Limb (tissue), 2 donors: Measurements from ENCODE around the gene ASCC1.
A peak's percentile ranks its signal among the peaks of the same experiment; 100 is the strongest.
"Not testable (repeated sequence)": the region's sequence is repeated elsewhere in the genome, so short reads cannot be mapped to it uniquely, and the experiment has no call there.

Experiments
- DNase-seq, 2 donors: peaks; one replicate each; pipeline ENCODE4 v3.0.0-alpha.2; 2016; ENCODE audit errors: extremely low spot score in 2 of 2

Gene ASCC1

DNA sequence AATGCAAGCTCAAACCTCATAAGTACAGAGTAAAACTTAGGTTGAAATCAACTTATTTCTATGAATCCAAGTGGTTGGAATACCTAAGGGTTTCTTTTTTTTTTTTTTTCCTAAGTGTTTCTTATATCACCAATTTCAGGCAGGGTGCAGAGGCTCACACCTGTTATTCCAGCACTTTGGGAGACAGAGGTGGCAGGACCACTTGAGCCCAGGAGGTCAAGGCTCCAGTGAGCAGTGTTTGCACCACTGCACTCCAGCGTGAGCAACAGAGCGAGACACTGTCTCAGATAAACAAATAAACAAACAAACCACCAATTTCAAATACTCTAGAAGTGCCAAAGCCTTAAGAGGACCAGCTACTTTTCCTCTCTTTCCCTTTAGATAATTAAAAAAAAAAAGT lies 88.5 kb downstream of the ASCC1 start:
- no peak for DNase-seq

DNA sequence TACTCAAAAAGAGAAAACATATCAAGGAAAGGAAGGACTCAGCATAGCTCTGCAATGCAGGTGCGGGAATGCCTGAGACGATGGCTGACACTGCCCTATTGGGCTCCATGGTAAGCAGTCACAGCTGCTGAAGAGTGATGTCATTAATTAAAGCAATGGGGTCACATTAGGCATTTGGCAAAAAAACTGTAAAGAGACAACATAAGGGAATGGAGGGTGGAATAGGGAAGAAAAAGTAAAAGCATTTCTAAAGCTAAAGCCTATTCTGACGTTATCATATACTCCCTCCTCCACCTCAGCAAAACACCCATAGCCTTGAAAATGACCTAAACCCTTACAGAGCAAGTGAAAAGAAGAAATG lies 89.2 kb downstream of the ASCC1 start:
- no peak for DNase-seq

DNA sequence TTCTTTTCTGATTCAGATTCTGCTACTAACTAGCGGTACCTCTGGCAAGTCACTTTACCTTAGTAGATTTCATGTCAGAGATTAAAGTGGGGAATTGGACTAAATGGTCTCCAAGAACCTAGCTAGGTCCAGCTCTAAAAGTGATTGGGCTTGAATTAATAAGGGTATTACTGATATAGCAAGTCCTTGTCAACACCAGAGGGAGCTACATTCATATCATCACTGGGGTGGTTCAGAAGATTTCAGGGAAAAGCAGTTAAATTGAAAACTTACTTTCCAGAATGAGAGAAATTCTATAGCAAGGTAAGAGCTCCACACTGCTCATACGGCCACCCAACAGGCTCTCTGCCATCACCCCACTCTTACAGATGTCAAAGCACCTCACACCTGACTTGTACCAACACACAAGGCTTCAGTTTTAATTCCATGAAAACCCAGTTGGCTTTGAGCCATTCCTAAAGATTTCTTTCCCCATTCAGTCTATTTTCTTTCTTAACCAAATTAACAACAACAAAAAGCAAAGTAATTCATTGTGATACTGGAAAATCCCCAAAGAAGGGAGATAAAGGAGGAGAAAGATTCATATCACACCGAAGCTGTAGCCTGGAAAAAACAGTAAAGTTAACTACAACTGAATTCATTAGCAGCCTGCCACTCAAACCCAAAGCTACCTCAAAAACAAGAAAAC lies 89.7 kb downstream of the ASCC1 start:
- DNase-seq = no peak

DNA sequence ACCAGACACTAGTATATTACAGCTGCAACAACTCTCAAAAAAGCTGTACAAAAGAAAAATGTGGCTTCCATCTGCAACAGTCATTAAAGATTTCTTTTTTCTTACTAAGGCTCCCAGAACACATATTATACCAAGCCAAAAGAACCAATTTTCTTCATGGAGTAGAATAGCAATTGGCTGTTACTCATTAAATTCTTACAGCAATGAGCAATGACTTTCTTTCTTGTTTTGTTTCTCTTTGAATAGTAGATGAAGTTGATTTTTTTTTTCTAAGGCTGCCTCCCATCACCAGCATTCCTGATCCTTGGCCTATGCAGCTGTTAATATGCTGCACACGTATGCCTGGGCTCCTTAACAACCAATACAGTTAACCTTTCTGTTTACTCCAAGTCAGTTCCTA lies 91.1 kb downstream of the ASCC1 start:
- DNase-seq = peak in 1 of 2 donors; percentile 45

DNA sequence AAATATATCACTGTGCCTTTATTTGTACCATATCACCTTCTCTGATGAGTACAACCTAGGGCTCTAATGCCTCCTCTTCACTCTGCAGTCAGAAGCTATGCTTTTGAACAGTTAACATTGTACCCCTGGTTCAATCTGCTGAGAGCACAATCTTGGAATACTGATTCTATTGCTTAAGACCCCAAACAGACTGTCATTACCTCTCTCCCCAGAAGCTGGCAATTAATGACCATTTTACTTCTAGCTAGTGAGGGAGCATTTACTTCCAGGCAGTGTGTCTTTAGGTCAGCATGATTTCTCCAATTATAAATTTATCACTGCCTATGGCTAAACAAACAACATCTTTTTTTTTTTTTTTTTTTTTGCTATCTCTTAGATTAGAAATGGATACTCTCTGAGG lies 91.7 kb downstream of the ASCC1 start:
- DNase-seq = no peak

DNA sequence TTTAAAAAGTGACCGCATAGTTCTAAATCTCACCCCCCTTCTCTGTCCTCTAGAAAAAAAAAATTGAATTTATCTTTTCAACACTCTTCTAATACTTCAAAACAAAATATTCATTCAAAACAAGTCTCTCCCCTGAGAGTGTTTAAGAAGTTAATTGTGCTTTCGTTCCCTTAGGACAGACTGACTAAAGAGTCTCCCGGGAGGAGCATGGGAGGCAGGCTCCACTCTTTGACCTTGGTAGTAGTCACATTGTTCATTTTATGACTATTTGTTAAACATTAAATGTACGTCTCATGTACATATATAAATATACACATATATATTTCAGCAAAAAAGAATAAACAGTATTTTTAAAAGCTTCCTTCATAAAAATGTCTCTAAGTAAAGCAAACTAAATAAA lies 92.5 kb downstream of the ASCC1 start:
- DNase-seq = no peak

DNA sequence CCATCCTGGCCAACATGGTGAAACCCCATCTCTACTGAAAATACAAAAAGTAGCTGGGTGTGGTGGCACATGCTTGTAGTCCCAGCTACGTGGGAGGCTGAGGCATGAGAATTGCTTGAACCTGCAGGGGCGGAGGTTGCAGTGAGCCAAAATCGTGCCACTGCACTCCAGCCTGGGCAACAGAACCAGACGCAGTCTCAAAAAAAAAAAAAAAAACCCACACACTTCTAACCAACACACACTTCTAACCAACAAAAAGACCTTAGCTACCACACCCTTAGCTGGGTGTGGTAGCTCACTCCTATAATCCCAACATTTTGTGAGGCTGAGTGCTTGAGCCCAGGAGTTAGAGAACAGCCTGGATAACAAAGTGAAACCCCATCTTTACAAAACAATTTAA lies 93.9 kb downstream of the ASCC1 start:
- no peak for DNase-seq

DNA sequence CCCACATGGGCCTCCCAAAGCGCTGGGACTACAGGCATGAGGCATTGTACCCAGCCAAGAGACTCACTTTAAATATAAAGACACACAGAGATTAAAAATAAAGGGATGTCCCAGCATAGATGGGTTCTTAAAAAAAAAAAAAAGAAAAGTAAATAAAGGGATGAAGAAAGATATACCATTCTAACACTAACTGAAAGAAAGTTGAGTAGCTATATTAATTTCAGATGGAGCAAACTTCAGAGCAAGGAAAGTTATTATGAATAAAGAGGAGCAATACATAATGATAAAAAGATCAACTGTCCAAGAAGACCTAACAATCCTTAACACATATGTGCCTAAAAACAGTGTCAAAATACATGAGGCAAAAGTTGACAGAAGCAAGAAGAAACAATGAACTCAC lies 94.7 kb downstream of the ASCC1 start:
- no peak for DNase-seq

DNA sequence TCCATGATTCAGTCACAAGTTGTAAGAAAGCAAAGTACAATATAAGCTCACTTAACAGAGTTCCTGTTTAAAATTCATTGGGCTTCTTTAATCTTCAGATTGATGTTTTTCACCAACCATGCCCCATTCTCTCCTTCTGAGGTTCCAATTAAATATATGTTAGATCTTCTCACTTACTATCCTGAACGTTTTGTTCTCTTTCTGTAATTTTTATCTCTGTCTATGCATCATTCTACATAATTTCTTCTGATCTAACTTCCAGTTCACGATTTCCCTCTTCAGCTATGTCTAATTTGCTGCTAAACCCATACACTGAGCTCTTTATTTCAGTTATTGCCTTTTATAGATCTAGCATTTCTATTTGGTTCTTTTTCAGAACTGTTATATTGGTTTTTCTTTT lies 99.7 kb downstream of the ASCC1 start:
- DNase-seq = no peak

DNA sequence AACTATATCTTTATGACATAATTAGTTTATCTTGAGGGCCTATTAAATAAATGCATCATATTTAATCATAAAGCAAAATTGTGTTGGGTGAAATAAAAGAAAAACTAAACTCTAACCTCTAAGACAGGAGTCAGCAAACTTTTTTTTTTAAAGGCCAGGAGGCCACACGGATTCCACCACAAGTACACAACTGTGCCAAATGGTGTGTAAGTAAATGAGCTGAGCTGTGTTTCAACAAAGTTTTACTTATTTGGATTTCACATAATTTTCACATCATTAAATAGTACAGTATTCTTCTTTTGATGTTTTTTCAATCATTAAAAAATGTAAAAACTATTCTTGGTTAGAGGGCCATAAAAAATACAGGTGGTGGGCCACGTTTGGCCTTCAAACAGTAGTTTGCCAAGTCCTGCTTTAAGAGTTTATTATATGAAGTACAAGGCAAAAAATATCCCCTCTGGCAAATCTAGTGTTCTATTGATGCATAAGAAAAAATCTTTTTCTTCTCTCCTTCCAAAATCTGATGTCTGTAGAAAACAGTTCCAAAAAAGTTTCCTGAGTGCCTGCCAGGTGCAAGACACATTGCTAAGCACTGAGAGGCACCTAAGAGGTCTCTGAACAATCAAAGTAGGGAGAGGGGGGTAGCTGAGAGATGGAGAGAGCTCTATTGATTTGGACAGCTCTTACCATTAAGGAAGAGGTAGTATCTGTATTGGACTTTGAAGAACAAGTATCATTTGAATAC lies 101.2 kb downstream of the ASCC1 start:
- peak in 1 of 2 donors; percentile 51 for DNase-seq

DNA sequence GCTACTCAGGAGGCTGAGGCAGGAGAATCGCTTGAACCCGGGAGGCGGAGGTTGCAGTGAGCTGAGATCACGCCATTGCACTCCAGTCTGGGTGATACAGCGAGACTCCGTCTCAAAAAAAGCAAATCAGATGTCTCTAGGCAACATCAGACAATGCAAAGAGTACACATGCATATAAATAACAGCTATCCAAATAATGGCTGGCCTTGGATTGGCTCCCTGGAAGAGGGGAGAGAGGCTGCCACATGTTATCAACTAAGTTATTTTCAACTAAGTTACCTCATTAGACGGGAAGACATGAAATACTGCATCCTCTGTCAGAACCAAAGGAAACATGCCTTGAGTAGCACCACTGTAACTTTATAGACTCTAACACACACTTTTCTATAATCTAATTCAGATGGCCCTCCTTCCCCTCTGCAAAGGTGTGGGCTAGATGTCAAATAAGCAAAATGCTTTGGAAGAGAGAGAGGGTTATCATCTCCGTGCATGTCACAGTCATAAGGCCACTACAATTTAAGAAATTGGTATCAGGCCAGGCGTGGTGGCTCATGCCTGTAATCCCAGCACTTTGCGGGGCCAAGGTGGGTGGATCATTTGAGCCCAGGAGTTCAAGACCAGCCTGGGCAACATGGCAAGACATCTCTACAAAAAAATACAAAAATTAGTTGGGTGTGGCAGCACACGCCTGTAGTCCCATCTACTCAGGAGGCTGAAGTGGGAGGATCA lies 105.2 kb downstream of the ASCC1 start:
- no peak for DNase-seq

DNA sequence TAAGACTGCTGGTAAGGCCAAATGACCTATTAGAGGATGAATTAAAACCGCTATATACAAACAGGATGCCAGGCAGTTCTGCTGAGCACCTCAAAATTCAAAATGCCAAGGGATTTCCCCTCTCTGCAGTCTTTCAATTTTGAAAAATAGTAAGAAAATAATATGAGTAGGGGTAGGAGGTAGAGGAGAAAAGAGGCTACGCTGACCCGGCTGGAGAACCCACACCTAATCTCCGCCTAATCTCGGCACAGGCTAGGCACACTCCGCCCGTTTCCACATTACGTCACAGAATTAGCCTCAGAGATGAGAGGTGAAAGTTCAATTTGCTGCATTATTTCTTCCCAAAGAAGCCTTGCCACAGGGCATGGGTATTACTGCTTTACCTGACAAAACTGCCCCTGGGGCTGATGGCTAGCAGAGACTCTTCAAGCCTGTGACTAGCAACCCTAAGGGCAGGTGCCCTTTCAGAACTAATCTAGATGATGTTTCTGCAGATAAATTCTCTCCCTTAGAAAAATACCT lies 106.4 kb downstream of the ASCC1 start:
- no peak for DNase-seq

DNA sequence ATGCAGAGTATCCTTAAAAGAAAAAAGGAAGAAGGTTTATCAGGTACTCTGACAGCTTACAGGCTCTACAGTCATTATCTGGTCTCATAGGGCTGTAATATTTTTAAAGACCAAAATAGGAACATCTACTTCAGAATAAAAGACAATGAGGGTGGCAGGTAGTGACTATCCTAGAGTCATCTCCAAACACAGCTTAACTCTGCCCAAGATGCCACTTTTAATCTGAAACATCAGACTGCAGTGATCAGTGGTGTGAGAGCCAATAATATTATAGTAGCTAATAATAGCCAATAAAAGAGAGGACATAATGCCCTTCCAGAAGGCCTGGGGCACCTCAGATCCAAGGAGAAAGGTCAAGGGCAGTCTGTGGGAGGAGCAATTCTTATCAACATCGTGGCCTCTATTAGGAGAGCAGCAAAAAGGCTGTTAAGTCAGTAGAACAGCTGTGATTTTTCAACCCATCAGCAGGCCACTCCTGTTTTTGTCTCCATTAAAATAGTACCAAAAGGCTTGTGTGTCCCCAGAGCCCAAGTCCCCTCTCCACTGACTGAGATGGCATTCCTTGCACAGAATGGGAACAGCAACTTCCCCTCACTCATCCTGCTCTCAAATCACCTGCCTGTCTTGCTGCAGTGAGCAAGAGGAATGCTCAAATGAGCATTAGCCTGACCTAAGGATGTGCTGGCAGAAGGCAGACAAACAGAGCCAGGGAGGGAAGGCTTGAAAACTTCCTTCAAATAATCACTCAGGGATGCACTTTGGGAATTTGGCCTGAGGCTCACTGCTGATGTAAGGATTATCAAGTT lies 107.0 kb downstream of the ASCC1 start:
- DNase-seq = no peak

DNA sequence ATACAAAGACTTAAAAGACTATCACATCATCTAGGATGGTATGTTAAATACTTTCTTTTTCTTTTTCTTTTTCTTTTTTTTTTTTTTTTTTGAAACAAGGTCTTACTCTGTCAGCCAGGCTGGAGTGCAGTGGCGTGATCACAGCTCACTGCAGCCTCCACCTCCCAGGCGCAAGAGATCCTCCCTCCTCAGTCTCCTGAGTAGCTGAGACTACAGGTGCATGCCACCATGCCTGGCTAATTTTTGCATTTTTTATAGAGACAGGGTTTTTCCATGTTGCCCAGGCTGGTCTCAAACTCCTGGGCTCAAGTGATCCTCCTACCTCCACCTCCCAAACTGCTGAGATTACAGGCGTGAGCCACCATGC lies 108.1 kb downstream of the ASCC1 start:
- not testable (repeated sequence) for DNase-seq

DNA sequence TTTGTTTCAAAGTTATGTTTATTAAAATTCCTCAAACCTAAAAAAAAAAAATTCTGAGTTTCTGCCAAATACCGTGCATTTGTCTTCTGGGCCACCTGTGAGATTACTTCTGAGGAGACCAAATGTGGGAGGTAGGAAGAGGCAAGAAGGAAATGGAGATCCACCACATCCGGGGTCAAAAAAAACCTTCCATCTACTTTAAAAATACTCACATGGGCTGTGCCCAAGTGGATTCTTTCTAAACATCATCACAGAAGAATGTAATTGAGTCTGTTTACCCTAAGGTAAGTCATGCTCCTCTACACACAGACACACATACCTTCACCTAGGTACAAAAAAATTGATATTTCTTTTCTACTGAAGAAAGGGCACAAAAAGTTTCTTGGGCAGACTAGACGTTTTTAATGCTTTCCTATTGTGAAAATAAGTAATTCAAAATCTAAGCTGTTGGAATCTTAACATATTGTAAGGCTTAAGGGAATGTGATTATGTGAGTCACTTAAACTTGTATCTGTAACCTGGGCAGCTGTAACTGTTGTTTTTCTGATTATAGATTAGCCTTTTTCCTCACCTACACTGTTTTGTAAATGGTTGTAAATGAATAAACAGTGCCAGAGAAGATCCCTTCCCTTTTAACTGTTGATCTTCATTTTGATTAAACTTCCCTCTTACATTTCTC lies 108.6 kb downstream of the ASCC1 start:
- no peak for DNase-seq

DNA sequence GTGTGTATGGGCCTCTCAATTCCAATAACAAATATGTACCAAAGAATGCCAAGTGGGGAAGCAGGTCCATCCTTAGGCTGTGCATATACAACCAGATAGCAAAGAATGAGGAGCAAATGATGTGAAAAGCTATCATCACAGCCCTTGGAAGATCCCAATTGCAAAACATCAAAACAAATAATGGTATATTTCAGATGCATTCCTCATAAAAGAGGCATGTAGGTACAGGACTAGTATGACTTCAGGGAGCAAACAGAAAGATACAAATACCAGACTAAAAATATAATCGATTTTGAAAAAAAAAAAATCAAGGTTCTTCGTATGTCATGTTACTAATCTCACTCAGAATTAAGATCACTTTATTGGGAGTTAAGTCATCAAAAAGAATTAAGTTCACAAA lies 109.2 kb downstream of the ASCC1 start:
- no peak for DNase-seq

DNA sequence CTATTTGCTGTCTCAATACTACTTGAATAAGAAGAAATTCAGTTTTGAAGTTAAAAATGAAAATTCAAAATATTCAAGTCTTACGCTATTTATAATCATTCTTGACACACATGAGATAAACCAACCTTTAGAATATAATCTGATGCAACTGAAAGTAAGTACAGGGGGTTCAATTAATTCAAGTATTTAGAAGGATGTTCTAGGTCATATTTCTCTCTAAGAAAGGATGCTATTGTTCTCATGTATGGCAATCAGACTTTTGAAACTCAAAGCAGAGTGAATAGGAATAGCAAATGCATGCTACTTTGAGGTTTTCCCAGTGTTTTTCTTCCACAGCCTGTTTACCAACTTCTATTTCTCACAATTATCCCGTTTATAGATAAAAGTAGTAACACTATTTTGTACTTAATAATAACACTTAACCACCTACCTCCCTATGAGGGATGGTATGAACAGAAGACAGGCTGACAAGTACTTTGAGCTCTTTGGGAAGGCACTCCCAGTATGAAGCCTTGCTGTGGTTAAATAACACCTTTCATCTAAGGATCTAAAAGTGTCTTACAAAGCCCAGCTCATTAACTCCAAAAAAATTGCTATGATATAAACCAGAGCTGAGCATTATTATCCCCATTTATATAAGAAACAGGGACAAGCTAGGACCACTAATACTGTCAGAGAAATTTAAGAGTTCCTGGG lies 109.8 kb downstream of the ASCC1 start:
- no peak for DNase-seq

DNA sequence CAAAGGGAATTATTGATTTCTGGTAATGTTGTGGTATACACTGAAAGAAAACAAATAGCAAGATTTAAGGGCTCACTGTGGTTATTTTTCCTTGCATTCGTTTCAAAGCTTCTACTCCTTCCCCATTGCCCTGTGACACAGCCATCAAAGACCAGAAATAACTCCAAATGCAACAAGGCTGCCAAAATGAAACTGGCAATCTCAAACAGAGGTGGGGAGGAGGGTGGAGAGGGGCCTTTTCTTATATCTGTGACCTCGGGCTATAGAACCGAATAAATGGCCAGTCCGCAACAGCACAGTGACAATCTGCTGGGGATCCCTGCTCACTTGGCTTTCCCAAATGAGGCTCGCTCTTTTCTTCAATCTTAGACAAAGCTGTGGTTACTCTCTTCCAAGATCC lies 110.4 kb downstream of the ASCC1 start:
- no peak for DNase-seq

DNA sequence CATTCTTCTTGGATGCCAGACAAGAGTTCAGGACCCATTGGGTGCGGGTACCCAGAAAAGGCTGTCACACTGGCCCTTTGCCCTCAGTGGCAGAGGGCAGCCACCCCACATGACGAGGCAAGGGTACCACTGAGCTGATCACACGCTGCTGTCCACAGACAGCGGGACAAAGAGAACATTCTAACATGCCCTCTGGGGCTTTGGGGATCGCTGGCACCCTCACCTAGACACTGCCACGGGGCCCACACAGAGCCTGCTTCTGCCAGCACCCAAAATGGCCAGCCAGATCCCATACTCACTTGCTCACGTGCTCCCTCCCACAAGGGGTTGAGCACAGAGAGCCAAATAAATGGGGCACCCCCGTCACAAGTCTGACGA lies 111.0 kb downstream of the ASCC1 start:
- no peak for DNase-seq

DNA sequence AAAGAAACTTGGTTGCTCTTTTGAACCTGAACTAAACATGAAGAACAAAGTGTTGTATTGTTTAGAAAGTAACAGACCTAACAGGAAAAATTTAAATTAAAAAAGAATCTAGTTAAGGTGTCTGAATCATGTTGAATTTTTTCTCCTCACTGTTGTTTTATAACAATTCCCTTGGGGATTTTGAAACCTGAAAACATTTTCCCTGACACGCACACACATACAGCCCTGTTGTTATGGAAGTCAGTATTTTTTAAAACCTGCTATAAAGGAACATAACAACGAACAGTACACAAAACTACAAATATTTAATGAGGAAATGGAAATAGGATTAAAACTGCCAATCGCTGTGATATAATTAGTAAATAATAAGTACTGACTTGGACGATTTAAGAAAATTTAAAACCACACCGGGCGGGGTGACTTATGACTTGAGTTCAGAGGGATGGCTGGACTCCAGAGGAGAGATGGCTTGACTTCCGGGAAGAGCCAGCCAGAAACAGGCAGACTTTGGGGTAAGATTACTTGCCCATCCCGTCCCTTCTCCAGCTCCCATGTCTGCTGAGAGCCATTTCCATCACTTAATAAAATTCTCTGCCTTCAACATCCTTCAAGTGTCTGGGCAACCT lies 111.5 kb downstream of the ASCC1 start:
- no peak for DNase-seq
